NCI-H146 treated with DMSO at 0.1 percent for 48 hours (cell line): Measurements from ENCODE around the gene MAML1.
"Not testable (repeated sequence)": the region's sequence is repeated elsewhere in the genome, so short reads cannot be mapped to it uniquely, and the experiment has no call there.

ENCODE experiments used
- DNase-seq: peaks from one replicate; lab custom pipeline; 2025; ENCODE audit not compliant: unreplicated experiment; lab: John Stamatoyannopoulos, UW

MAML1 gene

GRCh38 chr5:179768326-179769085, 35.9 kb downstream of the MAML1 start:
- no peak for DNase-seq

- DNase-seq, result no peak
Observed at GRCh38 chr5:179769271-179769670, 36.6 kb downstream of the MAML1 start.

- DNase-seq, result no peak
Observed at GRCh38 chr5:179769796-179770195, 37.2 kb downstream of the MAML1 start.

- DNase-seq, result no peak
Observed at GRCh38 chr5:179771311-179771895, 38.8 kb downstream of the MAML1 start.

GRCh38 chr5:179772351-179772750, 39.7 kb downstream of the MAML1 start:
- DNase-seq, result no peak

GRCh38 chr5:179773686-179774040, 41.0 kb downstream of the MAML1 start:
- DNase-seq, result no peak

GRCh38 chr5:179774442-179774841, 41.8 kb downstream of the MAML1 start:
- no peak for DNase-seq

GRCh38 chr5:179776411-179776938, 43.9 kb downstream of the MAML1 start:
- DNase-seq, result no peak

GRCh38 chr5:179777456-179777855, 44.8 kb downstream of the MAML1 start:
- DNase-seq, result no peak

- no peak for DNase-seq
Observed at GRCh38 chr5:179777909-179778308, 45.3 kb downstream of the MAML1 start.

GRCh38 chr5:179778591-179778990, 46.0 kb downstream of the MAML1 start:
- no peak for DNase-seq

- DNase-seq, result no peak
Observed at GRCh38 chr5:179779826-179780225, 47.2 kb downstream of the MAML1 start.

- DNase-seq, result no peak
Observed at GRCh38 chr5:179780362-179780761, 47.7 kb downstream of the MAML1 start.

GRCh38 chr5:179781846-179782245, 49.2 kb downstream of the MAML1 start:
- DNase-seq, result no peak

GRCh38 chr5:179783128-179783527, 50.5 kb downstream of the MAML1 start:
- DNase-seq, result no peak

GRCh38 chr5:179786861-179787260, 54.2 kb downstream of the MAML1 start:
- no peak for DNase-seq

GRCh38 chr5:179788193-179788854, 55.7 kb downstream of the MAML1 start:
- no peak for DNase-seq

- not testable (repeated sequence) for DNase-seq
Observed at GRCh38 chr5:179789278-179789677, 56.7 kb downstream of the MAML1 start.

GRCh38 chr5:179791881-179792611, 59.4 kb downstream of the MAML1 start:
- no peak for DNase-seq

- DNase-seq, result no peak
Observed at GRCh38 chr5:179792612-179793467, 60.2 kb downstream of the MAML1 start.
